PC-3 (cell line): ENCODE results near the gene RBM33. TPM values are rescaled to one million over a fixed set of nuclear protein-coding genes. Genes with fewer than 3 reads are reported as not detected.

Experiments used
- ATAC-seq: fragments of 200-7000 bp; cut with Tn5 transposase; 2 replicates; pipeline ENCODE4 v1.9.1; 2020; ENCODE audit warnings: mild to moderate bottlenecking, moderate library complexity
- BruUV-seq: library from RNA; stranded (reverse); fragments of 400-500 nt; replicated peaks from 2 replicates; lab custom pipeline; 2021; lab: Mats Ljungman, UMichigan
- CTCF ChIA-PET: fragments of 300-600 bp; sonication (Branson Sonifier 250); formaldehyde crosslinking; loops from one replicate; lab custom pipeline; 2022; ENCODE audit warnings: antibody characterized with exemption; lab: Charles Lee
- POLR2A ChIA-PET: fragments of 300-600 bp; sonication (Branson Sonifier 250); formaldehyde crosslinking; loops from one replicate; lab custom pipeline; 2022; ENCODE audit warnings: antibody characterized with exemption; ENCODE audit not compliant: unreplicated experiment; lab: Charles Lee
- DNase-seq: peaks from one replicate; pipeline ENCODE4 v3.0.0-alpha.2; 2015
- H2AFZ ChIP-seq: fragments of 300-600 bp; sonication (generic); 2 replicates; pipeline ENCODE4 v1.6.0; 2016; ENCODE audit warnings: antibody characterized with exemption, low read length
- H3F3A ChIP-seq: fragments of 300-600 bp; sonication (generic); one replicate; pipeline ENCODE4 v1.6.0; 2017; ENCODE audit warnings: antibody characterized with exemption, low read length, control low read depth, mild to moderate bottlenecking; ENCODE audit not compliant: unreplicated experiment
- H3K27ac ChIP-seq: fragments of 300-600 bp; sonication (generic); 2 replicates; pipeline ENCODE4 v1.5.1; 2016; ENCODE audit warnings: mild to moderate bottlenecking, low read length
- H3K27me3 ChIP-seq: fragments of 300-600 bp; sonication (generic); 2 replicates; pipeline ENCODE4 v1.6.1; 2016; ENCODE audit warnings: low read length, mixed read lengths
- H3K36me3 ChIP-seq: fragments of 300-600 bp; sonication (generic); 2 replicates; pipeline ENCODE4 v1.6.1; 2016; ENCODE audit warnings: low read depth, mixed run types, low read length, mixed read lengths
- H3K4me1 ChIP-seq: fragments of 300-600 bp; sonication (generic); 2 replicates; pipeline ENCODE4 v1.5.1; 2016; ENCODE audit warnings: low read length; ENCODE audit not compliant: insufficient read depth
- H3K4me2 ChIP-seq: fragments of 300-600 bp; sonication (generic); 2 replicates; pipeline ENCODE4 v1.6.0; 2016; ENCODE audit warnings: low read length
- H3K4me3 ChIP-seq: fragments of 300-600 bp; sonication (generic); 2 replicates; pipeline ENCODE4 v1.5.1; 2016; ENCODE audit warnings: mild to moderate bottlenecking, low read length, mixed read lengths
- H3K79me2 ChIP-seq: fragments of 300-600 bp; sonication (generic); 2 replicates; pipeline ENCODE4 v1.6.1; 2017; ENCODE audit warnings: low read length, mixed read lengths
- H3K9ac ChIP-seq: fragments of 300-600 bp; sonication (generic); 2 replicates; pipeline ENCODE4 v1.6.0; 2016; ENCODE audit warnings: mild to moderate bottlenecking, low read length
- H3K9me2 ChIP-seq: fragments of 300-600 bp; sonication (generic); replicated peaks from 2 replicates; pipeline ENCODE4 v1.6.1; 2016; ENCODE audit warnings: mixed run types, low read length, mixed read lengths
- H3K9me3 ChIP-seq: fragments of 300-600 bp; sonication (generic); 2 replicates; pipeline ENCODE4 v1.6.1; 2016; ENCODE audit warnings: low read length, mixed read lengths
- H4K20me1 ChIP-seq: fragments of 300-600 bp; sonication (generic); 2 replicates; pipeline ENCODE4 v1.6.1; 2016; ENCODE audit warnings: low read length, mixed read lengths
- EZH2 ChIP-seq: fragments of 300-600 bp; sonication (generic); IDR thresholded peaks from one replicate; pipeline ENCODE4 v1.6.1; 2017; ENCODE audit warnings: antibody characterized with exemption, mild to moderate bottlenecking, low read length; ENCODE audit not compliant: unreplicated experiment
- EZH2phosphoT487 ChIP-seq: fragments of 300-600 bp; sonication (generic); IDR thresholded peaks from 2 replicates; pipeline ENCODE4 v1.6.1; 2018; ENCODE audit warnings: mild to moderate bottlenecking, antibody characterized with exemption, low read length, borderline replicate concordance
- intact Hi-C: fragments of 100-400 bp; cut with micrococcal nuclease; formaldehyde crosslinking; loops from 2 replicates; pipeline ENCODE4 v1.9.0; 2023
- total RNA-seq: library from RNA; depleted of rRNA; stranded (reverse); fragments of >200 nt; gene quantifications from 2 replicates; pipeline ENCODE4 v1.2.3, GENCODE V29; 2014
- TF ChIP-seq, protein P1 (sequence below): fragments of 300-600 bp; sonication (generic); conservative IDR thresholded peaks from 2 replicates; pipeline ENCODE4 v1.5.1; 2017; ENCODE audit warnings: antibody characterized with exemption, low read depth, mild to moderate bottlenecking, low read length

RBM33 gene
- total RNA-seq, 1 experiment from 2014 or later = 25.3 TPM

GRCh38 chr7:155696747-155697146, 52.3 kb downstream of the RBM33 start:
- ChIA-PET POLR2A (no interaction called here), CTCF (no interaction called here)
- Histone ChIP-seq H3K4me2 (no peak overlapping the region), H4K20me1 (peaks cover 26% of the 10 kb centered on the region), H3K27me3 (no peaks in the 10 kb centered on the region), H3K79me2 (peaks cover 83% of the 10 kb centered on the region), H3F3A (no peaks in the 10 kb centered on the region), H3K9me2 (no peaks in the 10 kb centered on the region), H3K9me3 (no peaks in the 10 kb centered on the region), H3K27ac (no peak overlapping the region), H3K36me3 (peaks cover 8% of the 10 kb centered on the region; the same call in 1 of the 2 replicates), H3K4me1 (no peaks in the 10 kb centered on the region), H2AFZ (no peak overlapping the region), H3K9ac (no peak overlapping the region), H3K4me3 (no peak overlapping the region)
- no peak for ATAC-seq
- intact Hi-C loops = no loop called here
- DNase-seq = no peak
- BruUV-seq = no TSS peak
- TF ChIP-seq EZH2 = no peak
- no peak for TF ChIP-seq EZH2phosphoT487
- TF ChIP-seq, protein P1, sequence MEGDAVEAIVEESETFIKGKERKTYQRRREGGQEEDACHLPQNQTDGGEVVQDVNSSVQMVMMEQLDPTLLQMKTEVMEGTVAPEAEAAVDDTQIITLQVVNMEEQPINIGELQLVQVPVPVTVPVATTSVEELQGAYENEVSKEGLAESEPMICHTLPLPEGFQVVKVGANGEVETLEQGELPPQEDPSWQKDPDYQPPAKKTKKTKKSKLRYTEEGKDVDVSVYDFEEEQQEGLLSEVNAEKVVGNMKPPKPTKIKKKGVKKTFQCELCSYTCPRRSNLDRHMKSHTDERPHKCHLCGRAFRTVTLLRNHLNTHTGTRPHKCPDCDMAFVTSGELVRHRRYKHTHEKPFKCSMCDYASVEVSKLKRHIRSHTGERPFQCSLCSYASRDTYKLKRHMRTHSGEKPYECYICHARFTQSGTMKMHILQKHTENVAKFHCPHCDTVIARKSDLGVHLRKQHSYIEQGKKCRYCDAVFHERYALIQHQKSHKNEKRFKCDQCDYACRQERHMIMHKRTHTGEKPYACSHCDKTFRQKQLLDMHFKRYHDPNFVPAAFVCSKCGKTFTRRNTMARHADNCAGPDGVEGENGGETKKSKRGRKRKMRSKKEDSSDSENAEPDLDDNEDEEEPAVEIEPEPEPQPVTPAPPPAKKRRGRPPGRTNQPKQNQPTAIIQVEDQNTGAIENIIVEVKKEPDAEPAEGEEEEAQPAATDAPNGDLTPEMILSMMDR = no peak

DNA sequence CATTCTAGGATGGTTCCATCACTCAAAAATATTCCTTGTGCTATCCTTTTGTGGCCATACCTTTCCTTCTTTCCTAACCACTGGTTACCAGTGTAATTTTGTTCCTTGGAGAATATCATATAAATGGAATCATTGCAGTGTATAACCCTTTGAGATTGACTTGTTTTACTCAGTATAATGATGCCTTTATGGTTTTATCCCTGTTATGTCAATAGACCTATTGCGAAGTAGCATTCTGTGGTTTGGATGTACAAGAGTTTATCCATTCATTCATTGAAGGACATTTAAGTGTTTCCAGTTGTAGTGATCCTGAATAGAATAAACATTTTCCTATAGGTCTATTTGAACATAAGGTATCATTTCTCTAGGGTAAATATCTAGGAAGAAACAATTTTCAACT, 54.2 kb downstream of the RBM33 start:
- no peak overlapping the region for H3K27ac ChIP-seq
- H3K9me3 ChIP-seq = no peaks in the 10 kb centered on the region
- no peaks in the 10 kb centered on the region for H3K9me2 ChIP-seq
- peaks cover 16% of the 10 kb centered on the region for H3K4me1 ChIP-seq
- POLR2A ChIA-PET = no interaction called here
- peaks cover 64% of the 10 kb centered on the region for H3K79me2 ChIP-seq
- no peaks in the 10 kb centered on the region for H3K27me3 ChIP-seq
- no peak overlapping the region for H3K4me2 ChIP-seq
- ATAC-seq (no peak), DNase-seq (no peak)
- peaks cover 38% of the 10 kb centered on the region for H4K20me1 ChIP-seq
- H3K9ac ChIP-seq = no peak overlapping the region
- no peak overlapping the region for H3K4me3 ChIP-seq
- CTCF ChIA-PET = no interaction called here
- intact Hi-C loops = no loop called here
- peaks cover 15% of the 10 kb centered on the region for H3K36me3 ChIP-seq
- TF ChIP-seq EZH2phosphoT487 (no peak), EZH2 (no peak)
- TF ChIP-seq, protein P1 = no peak
- H3F3A ChIP-seq = peaks cover 7% of the 10 kb centered on the region
- no peak overlapping the region for H2AFZ ChIP-seq
- BruUV-seq = no TSS peak

DNA sequence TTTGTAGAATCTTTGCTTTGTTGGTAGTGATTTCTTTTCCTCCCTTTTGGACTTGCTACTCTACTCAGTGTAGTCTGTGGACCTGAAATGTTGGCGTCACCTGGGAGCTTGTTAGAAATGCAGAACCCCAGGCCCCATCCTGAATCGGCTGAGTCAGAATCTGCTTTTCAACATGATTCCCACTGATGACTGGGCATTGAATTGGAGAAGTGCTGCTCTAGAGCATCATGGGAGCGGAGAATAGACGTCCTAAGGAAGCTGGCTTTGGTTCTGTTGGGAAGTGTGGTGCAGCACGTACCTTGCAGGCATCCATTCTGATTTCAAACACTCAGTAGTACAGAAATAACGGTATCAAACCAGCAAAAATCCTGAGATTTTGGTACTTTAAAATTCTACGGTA, 54.7 kb downstream of the RBM33 start:
- peaks cover 34% of the 10 kb centered on the region for H4K20me1 ChIP-seq
- H3K9me2 ChIP-seq = no peaks in the 10 kb centered on the region
- no peak overlapping the region for H3K9ac ChIP-seq
- POLR2A ChIA-PET = no interaction called here
- DNase-seq (no peak), ATAC-seq (no peak)
- H3K9me3 ChIP-seq = no peaks in the 10 kb centered on the region
- H3K4me1 ChIP-seq = peaks cover 16% of the 10 kb centered on the region
- peaks cover 16% of the 10 kb centered on the region for H3K36me3 ChIP-seq
- no TSS peak for BruUV-seq
- no peaks in the 10 kb centered on the region for H3K27me3 ChIP-seq
- no peak overlapping the region for H3K4me2 ChIP-seq
- intact Hi-C loops = no loop called here
- peaks cover 7% of the 10 kb centered on the region for H3F3A ChIP-seq
- H2AFZ ChIP-seq = no peak overlapping the region
- TF ChIP-seq EZH2 = no peak
- TF ChIP-seq, protein P1 = no peak
- no peak overlapping the region for H3K27ac ChIP-seq
- H3K4me3 ChIP-seq = no peak overlapping the region
- peaks cover 59% of the 10 kb centered on the region for H3K79me2 ChIP-seq
- CTCF ChIA-PET = no interaction called here
